C4-2B (cell line): ENCODE results near the gene ABCA9.
"Not testable (repeated sequence)": the region's sequence is repeated elsewhere in the genome, so short reads cannot be mapped to it uniquely, and the experiment has no call there.

Experiments used
- H3K27ac ChIP-seq: fragments of 450-650 bp; 2 replicates; pipeline ENCODE4 v1.5.1; 2017
- ZFX ChIP-seq: fragments of 450-650 bp; IDR thresholded peaks from 2 replicates; pipeline ENCODE4 v1.6.1; 2017
- TF ChIP-seq, protein P1 (sequence below): fragments of 450-650 bp; conservative IDR thresholded peaks from 2 replicates; pipeline ENCODE4 v1.5.1; 2017; ENCODE audit warnings: mild to moderate bottlenecking

Gene ABCA9

DNA sequence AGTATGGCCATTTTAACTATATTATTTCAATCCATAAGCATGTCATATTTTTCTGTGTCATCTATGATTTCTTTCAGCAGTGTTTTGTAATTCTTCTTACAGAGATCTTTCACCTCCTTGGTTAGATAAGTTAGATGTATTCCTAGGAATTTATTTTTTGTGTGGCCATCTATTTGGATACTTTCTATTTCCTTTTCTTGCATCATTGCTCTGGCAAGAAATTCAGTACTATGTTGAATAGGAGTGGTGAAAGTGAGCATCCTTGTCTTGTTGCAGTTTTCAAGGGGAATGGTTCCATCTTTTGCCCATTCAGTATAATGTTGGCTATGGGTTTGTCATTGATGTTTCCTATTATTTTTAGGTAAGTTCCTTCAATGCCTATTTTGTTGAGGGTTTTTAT is 15.1 kb upstream of the ABCA9 start:
- H3K27ac ChIP-seq: no peak overlapping the region
- no peak for TF ChIP-seq ZFX
- TF ChIP-seq, protein P1, sequence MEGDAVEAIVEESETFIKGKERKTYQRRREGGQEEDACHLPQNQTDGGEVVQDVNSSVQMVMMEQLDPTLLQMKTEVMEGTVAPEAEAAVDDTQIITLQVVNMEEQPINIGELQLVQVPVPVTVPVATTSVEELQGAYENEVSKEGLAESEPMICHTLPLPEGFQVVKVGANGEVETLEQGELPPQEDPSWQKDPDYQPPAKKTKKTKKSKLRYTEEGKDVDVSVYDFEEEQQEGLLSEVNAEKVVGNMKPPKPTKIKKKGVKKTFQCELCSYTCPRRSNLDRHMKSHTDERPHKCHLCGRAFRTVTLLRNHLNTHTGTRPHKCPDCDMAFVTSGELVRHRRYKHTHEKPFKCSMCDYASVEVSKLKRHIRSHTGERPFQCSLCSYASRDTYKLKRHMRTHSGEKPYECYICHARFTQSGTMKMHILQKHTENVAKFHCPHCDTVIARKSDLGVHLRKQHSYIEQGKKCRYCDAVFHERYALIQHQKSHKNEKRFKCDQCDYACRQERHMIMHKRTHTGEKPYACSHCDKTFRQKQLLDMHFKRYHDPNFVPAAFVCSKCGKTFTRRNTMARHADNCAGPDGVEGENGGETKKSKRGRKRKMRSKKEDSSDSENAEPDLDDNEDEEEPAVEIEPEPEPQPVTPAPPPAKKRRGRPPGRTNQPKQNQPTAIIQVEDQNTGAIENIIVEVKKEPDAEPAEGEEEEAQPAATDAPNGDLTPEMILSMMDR: no peak

DNA sequence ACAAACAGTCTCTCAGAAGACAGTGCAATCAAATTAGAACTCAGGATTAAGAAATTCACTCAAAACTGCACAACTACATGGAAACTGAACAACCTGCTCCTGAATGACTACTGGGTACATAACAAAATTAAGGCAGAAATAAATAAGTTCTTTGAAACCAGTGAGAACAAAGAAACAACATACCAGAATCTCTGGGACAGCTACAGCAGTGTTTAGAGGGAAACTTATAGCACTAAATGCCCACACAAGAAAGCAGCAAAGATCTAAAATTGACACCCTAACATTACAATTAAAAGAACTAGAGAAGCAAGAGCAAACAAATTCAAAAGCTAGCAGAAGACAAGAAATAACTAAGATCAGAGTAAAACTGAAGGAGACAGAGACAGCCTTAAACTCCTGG is 12.7 kb upstream of the ABCA9 start:
- not testable (repeated sequence) for H3K27ac ChIP-seq

DNA sequence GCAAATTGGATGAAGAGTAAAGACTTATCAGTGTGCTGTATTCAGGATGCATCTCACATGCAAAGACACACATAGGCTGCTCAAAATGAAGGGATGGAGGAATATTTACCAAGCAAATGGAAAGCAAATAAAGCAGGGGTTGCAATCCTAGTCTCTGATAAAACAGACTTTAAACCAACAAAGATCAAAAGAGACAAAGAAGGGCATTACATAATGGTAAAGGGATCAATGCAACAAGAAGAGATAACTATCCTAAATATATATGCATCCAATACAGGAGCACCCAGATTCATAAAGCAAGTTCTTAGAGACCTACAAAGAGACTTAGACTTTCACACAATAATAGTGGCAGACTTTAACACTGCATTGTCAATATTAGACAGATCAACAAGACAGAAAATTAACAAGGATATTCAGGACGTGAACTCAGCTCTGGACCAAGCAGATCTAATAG is 12.1 kb upstream of the ABCA9 start:
- not testable (repeated sequence) for H3K27ac ChIP-seq

DNA sequence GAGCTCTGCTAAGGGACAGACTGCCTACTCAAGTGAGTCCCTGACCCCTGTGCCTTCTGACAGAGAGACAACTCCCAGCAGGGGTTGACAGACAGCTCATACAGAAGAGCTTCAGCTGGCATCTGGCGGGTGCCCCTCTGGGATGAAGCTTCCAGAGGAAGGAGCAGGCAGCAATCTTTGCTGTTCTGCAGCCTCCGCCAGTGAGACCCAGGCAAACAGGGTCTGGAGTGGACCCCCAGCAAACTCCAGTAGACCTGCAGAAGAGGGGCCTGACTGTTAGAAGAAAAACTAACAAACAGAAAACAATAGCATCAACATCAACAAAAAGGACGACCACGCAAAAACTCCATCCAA is 10.5 kb upstream of the ABCA9 start:
- H3K27ac ChIP-seq: not testable (repeated sequence)

DNA sequence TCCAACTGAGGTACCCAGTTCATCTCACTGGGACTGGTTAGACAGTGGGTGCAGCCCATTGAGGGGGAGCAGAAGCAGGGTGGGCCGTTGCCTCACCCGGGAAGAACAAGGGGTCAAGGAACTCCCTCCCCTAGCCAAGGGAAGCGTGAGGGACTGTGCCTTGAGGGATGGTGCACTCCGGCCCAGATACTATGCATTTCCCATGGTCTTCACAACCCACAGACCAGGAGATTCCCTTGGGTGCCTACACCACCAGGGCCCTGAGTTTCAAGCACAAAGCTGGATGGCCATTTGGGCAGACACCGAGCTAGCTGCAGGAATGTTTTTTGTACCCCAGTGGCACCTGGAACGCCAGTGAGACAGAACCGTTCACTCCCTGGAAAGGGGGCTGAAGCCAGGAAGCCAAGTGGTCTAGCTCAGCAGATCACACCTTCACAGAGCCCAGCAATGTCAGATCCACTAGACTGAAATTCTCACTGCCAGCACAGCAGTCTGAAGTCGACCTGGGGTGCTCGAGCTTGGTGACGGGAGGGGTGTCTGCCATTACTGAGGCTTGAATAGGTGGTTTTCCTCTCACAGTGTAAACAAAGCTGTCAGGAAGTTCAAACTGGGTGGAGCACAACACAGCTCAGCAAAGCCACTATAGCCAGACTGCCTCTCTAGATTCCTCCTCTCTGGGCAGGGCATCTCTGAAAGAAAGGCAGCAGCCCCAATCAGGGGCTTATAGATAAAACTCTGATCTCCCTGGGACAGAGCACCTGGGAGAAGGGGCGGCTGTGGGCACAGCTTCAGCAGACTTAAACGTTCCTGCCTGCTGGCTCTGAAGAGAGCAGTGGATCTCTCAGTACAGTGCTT is 9.9 kb upstream of the ABCA9 start:
- H3K27ac ChIP-seq: not testable (repeated sequence)

DNA sequence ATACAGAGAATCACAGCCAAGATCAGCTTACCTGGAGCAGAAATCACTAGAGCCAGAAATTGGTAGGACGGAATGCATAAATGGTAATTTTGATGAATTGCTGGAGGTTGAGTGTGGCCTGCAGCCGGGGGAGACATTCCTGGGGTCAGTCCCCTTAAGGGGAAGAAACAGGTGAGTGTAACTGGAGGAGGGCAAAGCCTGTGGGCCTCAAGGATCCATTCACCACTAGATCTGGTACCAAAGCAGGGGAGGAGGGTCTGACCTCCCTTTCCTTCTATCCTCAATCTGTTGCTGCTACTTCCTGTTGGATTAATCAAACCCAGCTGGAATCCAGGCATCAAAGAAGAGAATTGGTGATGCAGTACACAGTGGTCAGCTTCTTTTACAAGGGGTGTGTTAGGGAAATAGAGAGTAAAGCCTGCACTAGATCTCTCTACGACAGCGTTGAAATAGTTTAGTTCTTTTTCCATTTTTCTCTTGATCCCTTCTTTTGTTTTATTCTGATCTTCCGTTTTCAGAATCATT is 8.6 kb upstream of the ABCA9 start:
- TF ChIP-seq, protein P1: no peak
- TF ChIP-seq ZFX: no peak
- H3K27ac ChIP-seq: no peak overlapping the region

DNA sequence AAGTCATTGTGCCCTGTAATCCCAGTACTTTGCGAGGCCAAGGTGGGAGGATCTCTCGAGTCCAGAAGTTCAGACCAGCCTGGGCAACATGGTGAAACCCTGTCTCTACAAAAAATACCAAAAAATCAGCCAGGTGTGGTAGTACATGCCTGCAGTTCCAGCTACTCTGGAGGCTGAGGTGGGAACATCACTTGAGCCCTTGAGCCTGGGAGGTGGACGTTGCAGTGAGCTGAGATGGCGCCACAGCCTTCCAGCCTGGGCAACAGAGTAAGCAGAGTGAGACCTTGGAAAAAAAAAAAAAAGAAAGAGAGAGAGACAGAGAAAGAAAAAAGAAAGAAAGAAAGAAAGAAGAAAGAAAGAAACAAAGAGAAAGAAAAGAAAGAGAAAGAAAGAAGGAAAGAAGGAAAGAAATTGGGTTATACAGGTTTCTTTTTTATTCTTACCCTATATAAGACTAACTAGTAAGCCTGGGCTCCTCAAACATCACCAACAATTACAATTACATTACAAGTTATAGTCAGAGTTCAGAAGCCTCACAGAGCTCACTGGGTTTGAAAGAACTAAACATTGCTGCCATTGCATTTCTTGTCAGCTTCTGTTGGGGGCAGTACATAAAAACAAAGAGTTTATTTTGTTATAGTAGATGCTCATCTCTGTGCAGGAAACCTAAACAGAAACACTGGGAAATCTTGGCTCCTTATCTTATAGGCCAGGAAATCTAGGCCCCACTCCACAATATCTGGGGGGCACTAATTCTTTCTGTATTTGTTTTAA is 6.7 kb upstream of the ABCA9 start:
- TF ChIP-seq, protein P1: peak; percentile 19
- TF ChIP-seq ZFX: no peak
- no peak overlapping the region for H3K27ac ChIP-seq

DNA sequence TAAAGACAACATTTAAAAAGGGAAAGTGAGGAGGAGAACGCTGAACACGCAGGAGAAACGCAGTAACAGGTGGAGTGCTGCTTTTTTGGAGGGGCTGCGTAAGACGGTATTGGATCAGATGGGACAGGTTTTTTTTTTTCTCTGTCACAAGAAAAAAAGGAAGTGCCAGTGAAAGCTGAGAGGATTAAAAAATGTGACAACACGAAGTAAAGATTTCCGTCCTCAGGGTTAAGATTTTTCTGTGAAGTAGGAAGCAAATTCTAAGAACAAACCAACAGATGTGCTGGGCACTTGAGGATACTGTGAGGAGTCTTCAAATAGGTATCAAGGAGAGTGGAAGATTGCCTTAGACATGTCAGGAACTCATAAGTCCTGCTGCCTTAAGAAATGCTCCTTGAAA is 5.8 kb upstream of the ABCA9 start:
- H3K27ac ChIP-seq: no peak overlapping the region
- TF ChIP-seq, protein P1: no peak
- no peak for TF ChIP-seq ZFX

DNA sequence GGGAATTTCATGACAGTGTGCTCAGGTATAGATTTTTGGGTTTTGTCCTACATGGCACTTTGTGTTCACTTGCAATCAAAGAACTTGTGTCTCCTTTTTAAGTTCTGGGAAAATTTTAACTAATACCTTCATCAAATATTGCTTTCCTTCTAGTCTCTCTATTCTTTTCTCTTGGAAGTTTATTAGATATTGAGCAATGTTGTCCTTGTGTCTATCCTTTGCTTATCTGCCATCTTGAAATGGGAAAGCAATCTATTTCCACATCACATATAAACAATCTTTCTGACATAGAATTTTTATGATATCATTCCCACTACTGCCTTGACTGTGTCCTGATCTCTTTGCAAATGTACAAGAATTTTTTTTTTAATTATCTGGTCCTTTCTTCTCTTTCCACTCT is 4.4 kb upstream of the ABCA9 start:
- H3K27ac ChIP-seq: no peak overlapping the region
- TF ChIP-seq, protein P1: no peak
- no peak for TF ChIP-seq ZFX
